HepG2 (cell line): ENCODE measurements around the gene GGA1. TPM values are rescaled to one million over a fixed set of nuclear protein-coding genes. Genes with fewer than 3 reads are reported as not detected.

ENCODE experiments used
- GTF2F1 ChIP-seq: fragments of 150-350 bp; IDR thresholded peaks from 2 replicates; pipeline ENCODE4 v1.6.1; 2014; ENCODE audit warnings: low read length
- ISX ChIP-seq: sonication (generic); formaldehyde crosslinking; conservative IDR thresholded peaks from 2 replicates; pipeline ENCODE4 v1.5.0; 2020; ENCODE audit warnings: missing genetic modification reagents
- MEF2D ChIP-seq: sonication (generic); formaldehyde crosslinking; IDR thresholded peaks from 2 replicates; pipeline ENCODE4 v1.5.1; 2020; ENCODE audit warnings: mild to moderate bottlenecking, missing genetic modification reagents
- MEIS2 ChIP-seq: sonication (generic); formaldehyde crosslinking; IDR thresholded peaks from 2 replicates; pipeline ENCODE4 v1.9.0; 2021; ENCODE audit warnings: mild to moderate bottlenecking, missing genetic modification reagents
- PAX8 ChIP-seq: sonication (generic); formaldehyde crosslinking; IDR thresholded peaks from 2 replicates; pipeline ENCODE4 v1.8.0; 2022; ENCODE audit warnings: mild to moderate bottlenecking, missing genetic modification reagents, borderline replicate concordance
- PITX1 ChIP-seq: sonication (generic); formaldehyde crosslinking; IDR thresholded peaks from 2 replicates; pipeline ENCODE4 v1.5.1; 2020; ENCODE audit warnings: mild to moderate bottlenecking, missing genetic modification reagents
- SALL1 ChIP-seq: sonication (generic); formaldehyde crosslinking; IDR thresholded peaks from 2 replicates; pipeline ENCODE4 v1.8.0; 2022; ENCODE audit warnings: mild to moderate bottlenecking, missing genetic modification reagents
- ZNF572 ChIP-seq: sonication (generic); formaldehyde crosslinking; IDR thresholded peaks from 2 replicates; pipeline ENCODE4 v1.5.1; 2020; ENCODE audit warnings: mild to moderate bottlenecking, missing genetic modification reagents
- polyA plus RNA-seq, 8 experiments: library from polyadenylated mRNA; depleted of rRNA in 3 of 8; stranded (reverse) in 7 of 8; unstranded in 1 of 8; fragments of >200 nt; fragmentation: Illumina TruSeq in 4 of 8; extraction: Trizol in 4 of 8; gene quantifications; 2 replicates each; pipeline versions ENCODE4 v1.2.1 to v1.2.3, GENCODE V29; 2011 to 2016; ENCODE audit warnings: low read depth in 4 of 8, missing spikeins in 1 of 8, mixed read lengths in 1 of 8; ENCODE audit not compliant: insufficient read depth in 1 of 8
- total RNA-seq, 5 experiments: library from RNA; depleted of rRNA; stranded (reverse); fragments of >200 nt; fragmentation: Illumina TruSeq; extraction: Trizol; gene quantifications; 2 replicates each; pipeline ENCODE4 v1.2.3, GENCODE V29; 2016; ENCODE audit warnings: low read depth in 1 of 5
- TF ChIP-seq, protein P1 (sequence below): sonication (generic); formaldehyde crosslinking; IDR thresholded peaks from 2 replicates; pipeline ENCODE4 v1.4.0; 2020; ENCODE audit warnings: missing genetic modification reagents, borderline replicate concordance
- TF ChIP-seq, protein P2 (sequence below): sonication (generic); formaldehyde crosslinking; IDR thresholded peaks from 2 replicates; pipeline ENCODE4 v1.4.0; 2020; ENCODE audit warnings: missing genetic modification reagents, borderline replicate concordance
- TF ChIP-seq, protein P3 (sequence below): sonication (generic); formaldehyde crosslinking; IDR thresholded peaks from 2 replicates; pipeline ENCODE4 v1.4.0; 2020; ENCODE audit warnings: missing genetic modification reagents
- TF ChIP-seq, protein P4 (sequence below): sonication (generic); formaldehyde crosslinking; IDR thresholded peaks from 2 replicates; pipeline ENCODE4 v1.4.0; 2020; ENCODE audit warnings: low read depth, missing genetic modification reagents

GGA1 gene
- total and polyA plus RNA-seq, 2 of the 13 experiments (the other 11 are each of a cell fraction or from before 2014, with no cell fraction given) = 29.1 to 87.2 TPM

DNA sequence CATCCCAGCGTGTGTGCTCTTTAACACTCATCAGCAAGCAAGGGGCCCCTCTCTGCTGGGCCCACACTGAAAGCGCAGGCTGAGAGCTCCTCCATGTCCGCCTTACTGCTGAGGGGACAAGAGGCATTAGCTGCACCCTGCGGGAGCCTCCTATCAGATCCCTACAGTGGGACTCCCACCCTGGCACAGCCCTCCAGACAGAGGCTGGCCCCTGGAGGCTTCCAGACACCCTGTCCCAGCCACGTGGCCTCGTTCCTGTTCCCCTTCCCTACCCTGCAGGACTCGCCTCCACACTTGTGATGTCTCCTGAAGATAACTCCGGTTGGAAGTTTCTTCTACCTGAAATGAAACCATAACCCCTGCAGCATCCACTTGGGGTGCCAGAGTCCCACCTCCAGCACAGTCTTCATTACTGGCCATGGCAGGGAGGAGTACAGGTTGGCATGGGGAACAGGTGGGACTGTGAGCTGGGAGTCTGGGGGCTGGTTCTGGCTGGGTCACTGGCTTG lies 25.8 kb downstream of the GGA1 start (continued):
- no peak for TF ChIP-seq GTF2F1
- no peak for TF ChIP-seq SALL1 (CRISPR knock-in tag)
- TF ChIP-seq, protein P1, sequence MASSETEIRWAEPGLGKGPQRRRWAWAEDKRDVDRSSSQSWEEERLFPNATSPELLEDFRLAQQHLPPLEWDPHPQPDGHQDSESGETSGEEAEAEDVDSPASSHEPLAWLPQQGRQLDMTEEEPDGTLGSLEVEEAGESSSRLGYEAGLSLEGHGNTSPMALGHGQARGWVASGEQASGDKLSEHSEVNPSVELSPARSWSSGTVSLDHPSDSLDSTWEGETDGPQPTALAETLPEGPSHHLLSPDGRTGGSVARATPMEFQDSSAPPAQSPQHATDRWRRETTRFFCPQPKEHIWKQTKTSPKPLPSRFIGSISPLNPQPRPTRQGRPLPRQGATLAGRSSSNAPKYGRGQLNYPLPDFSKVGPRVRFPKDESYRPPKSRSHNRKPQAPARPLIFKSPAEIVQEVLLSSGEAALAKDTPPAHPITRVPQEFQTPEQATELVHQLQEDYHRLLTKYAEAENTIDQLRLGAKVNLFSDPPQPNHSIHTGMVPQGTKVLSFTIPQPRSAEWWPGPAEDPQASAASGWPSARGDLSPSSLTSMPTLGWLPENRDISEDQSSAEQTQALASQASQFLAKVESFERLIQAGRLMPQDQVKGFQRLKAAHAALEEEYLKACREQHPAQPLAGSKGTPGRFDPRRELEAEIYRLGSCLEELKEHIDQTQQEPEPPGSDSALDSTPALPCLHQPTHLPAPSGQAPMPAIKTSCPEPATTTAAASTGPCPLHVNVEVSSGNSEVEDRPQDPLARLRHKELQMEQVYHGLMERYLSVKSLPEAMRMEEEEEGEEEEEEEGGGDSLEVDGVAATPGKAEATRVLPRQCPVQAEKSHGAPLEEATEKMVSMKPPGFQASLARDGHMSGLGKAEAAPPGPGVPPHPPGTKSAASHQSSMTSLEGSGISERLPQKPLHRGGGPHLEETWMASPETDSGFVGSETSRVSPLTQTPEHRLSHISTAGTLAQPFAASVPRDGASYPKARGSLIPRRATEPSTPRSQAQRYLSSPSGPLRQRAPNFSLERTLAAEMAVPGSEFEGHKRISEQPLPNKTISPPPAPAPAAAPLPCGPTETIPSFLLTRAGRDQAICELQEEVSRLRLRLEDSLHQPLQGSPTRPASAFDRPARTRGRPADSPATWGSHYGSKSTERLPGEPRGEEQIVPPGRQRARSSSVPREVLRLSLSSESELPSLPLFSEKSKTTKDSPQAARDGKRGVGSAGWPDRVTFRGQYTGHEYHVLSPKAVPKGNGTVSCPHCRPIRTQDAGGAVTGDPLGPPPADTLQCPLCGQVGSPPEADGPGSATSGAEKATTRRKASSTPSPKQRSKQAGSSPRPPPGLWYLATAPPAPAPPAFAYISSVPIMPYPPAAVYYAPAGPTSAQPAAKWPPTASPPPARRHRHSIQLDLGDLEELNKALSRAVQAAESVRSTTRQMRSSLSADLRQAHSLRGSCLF = no peak
- TF ChIP-seq PITX1 (CRISPR knock-in tag) = no peak
- TF ChIP-seq, protein P2, sequence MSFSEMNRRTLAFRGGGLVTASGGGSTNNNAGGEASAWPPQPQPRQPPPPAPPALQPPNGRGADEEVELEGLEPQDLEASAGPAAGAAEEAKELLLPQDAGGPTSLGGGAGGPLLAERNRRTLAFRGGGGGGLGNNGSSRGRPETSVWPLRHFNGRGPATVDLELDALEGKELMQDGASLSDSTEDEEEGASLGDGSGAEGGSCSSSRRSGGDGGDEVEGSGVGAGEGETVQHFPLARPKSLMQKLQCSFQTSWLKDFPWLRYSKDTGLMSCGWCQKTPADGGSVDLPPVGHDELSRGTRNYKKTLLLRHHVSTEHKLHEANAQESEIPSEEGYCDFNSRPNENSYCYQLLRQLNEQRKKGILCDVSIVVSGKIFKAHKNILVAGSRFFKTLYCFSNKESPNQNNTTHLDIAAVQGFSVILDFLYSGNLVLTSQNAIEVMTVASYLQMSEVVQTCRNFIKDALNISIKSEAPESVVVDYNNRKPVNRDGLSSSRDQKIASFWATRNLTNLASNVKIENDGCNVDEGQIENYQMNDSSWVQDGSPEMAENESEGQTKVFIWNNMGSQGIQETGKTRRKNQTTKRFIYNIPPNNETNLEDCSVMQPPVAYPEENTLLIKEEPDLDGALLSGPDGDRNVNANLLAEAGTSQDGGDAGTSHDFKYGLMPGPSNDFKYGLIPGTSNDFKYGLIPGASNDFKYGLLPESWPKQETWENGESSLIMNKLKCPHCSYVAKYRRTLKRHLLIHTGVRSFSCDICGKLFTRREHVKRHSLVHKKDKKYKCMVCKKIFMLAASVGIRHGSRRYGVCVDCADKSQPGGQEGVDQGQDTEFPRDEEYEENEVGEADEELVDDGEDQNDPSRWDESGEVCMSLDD (CRISPR knock-in tag) = no peak
- peak; percentile 28; the same call in 1 of the 2 replicates for TF ChIP-seq MEIS2
- TF ChIP-seq PAX8 (CRISPR knock-in tag) = no peak
- TF ChIP-seq, protein P3, sequence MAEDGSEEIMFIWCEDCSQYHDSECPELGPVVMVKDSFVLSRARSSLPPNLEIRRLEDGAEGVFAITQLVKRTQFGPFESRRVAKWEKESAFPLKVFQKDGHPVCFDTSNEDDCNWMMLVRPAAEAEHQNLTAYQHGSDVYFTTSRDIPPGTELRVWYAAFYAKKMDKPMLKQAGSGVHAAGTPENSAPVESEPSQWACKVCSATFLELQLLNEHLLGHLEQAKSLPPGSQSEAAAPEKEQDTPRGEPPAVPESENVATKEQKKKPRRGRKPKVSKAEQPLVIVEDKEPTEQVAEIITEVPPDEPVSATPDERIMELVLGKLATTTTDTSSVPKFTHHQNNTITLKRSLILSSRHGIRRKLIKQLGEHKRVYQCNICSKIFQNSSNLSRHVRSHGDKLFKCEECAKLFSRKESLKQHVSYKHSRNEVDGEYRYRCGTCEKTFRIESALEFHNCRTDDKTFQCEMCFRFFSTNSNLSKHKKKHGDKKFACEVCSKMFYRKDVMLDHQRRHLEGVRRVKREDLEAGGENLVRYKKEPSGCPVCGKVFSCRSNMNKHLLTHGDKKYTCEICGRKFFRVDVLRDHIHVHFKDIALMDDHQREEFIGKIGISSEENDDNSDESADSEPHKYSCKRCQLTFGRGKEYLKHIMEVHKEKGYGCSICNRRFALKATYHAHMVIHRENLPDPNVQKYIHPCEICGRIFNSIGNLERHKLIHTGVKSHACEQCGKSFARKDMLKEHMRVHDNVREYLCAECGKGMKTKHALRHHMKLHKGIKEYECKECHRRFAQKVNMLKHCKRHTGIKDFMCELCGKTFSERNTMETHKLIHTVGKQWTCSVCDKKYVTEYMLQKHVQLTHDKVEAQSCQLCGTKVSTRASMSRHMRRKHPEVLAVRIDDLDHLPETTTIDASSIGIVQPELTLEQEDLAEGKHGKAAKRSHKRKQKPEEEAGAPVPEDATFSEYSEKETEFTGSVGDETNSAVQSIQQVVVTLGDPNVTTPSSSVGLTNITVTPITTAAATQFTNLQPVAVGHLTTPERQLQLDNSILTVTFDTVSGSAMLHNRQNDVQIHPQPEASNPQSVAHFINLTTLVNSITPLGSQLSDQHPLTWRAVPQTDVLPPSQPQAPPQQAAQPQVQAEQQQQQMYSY (CRISPR knock-in tag) = no peak
- TF ChIP-seq MEF2D = no peak
- TF ChIP-seq ZNF572 (CRISPR knock-in tag) = no peak
- TF ChIP-seq, protein P4, sequence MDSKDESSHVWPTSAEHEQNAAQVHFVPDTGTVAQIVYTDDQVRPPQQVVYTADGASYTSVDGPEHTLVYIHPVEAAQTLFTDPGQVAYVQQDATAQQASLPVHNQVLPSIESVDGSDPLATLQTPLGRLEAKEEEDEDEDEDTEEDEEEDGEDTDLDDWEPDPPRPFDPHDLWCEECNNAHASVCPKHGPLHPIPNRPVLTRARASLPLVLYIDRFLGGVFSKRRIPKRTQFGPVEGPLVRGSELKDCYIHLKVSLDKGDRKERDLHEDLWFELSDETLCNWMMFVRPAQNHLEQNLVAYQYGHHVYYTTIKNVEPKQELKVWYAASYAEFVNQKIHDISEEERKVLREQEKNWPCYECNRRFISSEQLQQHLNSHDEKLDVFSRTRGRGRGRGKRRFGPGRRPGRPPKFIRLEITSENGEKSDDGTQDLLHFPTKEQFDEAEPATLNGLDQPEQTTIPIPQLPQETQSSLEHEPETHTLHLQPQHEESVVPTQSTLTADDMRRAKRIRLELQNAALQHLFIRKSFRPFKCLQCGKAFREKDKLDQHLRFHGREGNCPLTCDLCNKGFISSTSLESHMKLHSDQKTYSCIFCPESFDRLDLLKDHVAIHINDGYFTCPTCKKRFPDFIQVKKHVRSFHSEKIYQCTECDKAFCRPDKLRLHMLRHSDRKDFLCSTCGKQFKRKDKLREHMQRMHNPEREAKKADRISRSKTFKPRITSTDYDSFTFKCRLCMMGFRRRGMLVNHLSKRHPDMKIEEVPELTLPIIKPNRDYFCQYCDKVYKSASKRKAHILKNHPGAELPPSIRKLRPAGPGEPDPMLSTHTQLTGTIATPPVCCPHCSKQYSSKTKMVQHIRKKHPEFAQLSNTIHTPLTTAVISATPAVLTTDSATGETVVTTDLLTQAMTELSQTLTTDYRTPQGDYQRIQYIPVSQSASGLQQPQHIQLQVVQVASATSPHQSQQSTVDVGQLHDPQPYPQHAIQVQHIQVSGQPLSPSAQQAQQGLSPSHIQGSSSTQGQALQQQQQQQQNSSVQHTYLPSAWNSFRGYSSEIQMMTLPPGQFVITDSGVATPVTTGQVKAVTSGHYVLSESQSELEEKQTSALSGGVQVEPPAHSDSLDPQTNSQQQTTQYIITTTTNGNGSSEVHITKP = no peak
- no peak for TF ChIP-seq ISX (CRISPR knock-in tag)
